Mucosa of rectum (tissue), 2 donors: ENCODE measurements around the gene EFNB1.

Experiments
- H3K27ac ChIP-seq, 2 donors: one replicate each; pipeline ENCODE4 v1.7.0; 2013; ENCODE audit warnings: inconsistent platforms in 2 of 2, low read depth in 2 of 2, low read length in 2 of 2
- H3K27me3 ChIP-seq, 2 donors: one replicate each; pipeline ENCODE4 v1.7.0; 2013; ENCODE audit warnings: low read length in 2 of 2; ENCODE audit not compliant: control insufficient read depth in 2 of 2, insufficient read depth in 2 of 2
- H3K36me3 ChIP-seq, 2 donors: one replicate each; pipeline ENCODE4 v1.7.0; 2013; ENCODE audit warnings: low read length in 2 of 2; ENCODE audit not compliant: control insufficient read depth in 2 of 2, insufficient read depth in 2 of 2
- H3K4me1 ChIP-seq, 2 donors: one replicate each; pipeline ENCODE4 v1.7.0; 2013; ENCODE audit warnings: low read length in 2 of 2, mild to moderate bottlenecking in 1 of 2; ENCODE audit not compliant: control insufficient read depth in 2 of 2, insufficient read depth in 2 of 2
- H3K4me3 ChIP-seq, 2 donors: one replicate each; pipeline ENCODE4 v1.7.0; 2013; ENCODE audit warnings: low read length in 2 of 2
- H3K9ac ChIP-seq, 2 donors: one replicate each; pipeline ENCODE4 v1.7.0; 2013; ENCODE audit warnings: low read length in 2 of 2, low read depth in 1 of 2, mild to moderate bottlenecking in 1 of 2
- H3K9me3 ChIP-seq, 2 donors: one replicate each; pipeline ENCODE4 v1.7.0; 2013; ENCODE audit warnings: low read length in 2 of 2; ENCODE audit not compliant: control insufficient read depth in 2 of 2
- donor health status: healthy.
- donor health status: Normal muscosa, but diverticular disease.

Gene EFNB1

GRCh38 chrX:68880846-68881552, 52.2 kb downstream of the EFNB1 start:
- H3K9me3 ChIP-seq, result no peaks in the 10 kb centered on the region
- H3K4me1 ChIP-seq, result peaks cover 4% of the 10 kb centered on the region in 2 donors
- H3K27me3 ChIP-seq, result peaks cover 1 to 6% of the 10 kb centered on the region in 2 donors
- no peaks in the 10 kb centered on the region for H3K36me3 ChIP-seq
- no peak overlapping the region for H3K27ac ChIP-seq
- H3K4me3 ChIP-seq, result no peak overlapping the region
- no peak overlapping the region for H3K9ac ChIP-seq

GRCh38 chrX:68881911-68882310, 53.1 kb downstream of the EFNB1 start:
- no peak overlapping the region for H3K9ac ChIP-seq
- H3K27ac ChIP-seq, result no peak overlapping the region
- H3K36me3 ChIP-seq, result no peaks in the 10 kb centered on the region
- H3K4me1 ChIP-seq, result peaks cover 4% of the 10 kb centered on the region in 2 donors
- peaks cover 2 to 6% of the 10 kb centered on the region in 2 donors for H3K27me3 ChIP-seq
- H3K9me3 ChIP-seq, result no peaks in the 10 kb centered on the region
- no peak overlapping the region for H3K4me3 ChIP-seq

- peaks cover 2 to 6% of the 10 kb centered on the region in 2 donors for H3K27me3 ChIP-seq
- no peak overlapping the region for H3K27ac ChIP-seq
- H3K9me3 ChIP-seq, result no peaks in the 10 kb centered on the region
- H3K9ac ChIP-seq, result no peak overlapping the region
- H3K36me3 ChIP-seq, result no peaks in the 10 kb centered on the region
- H3K4me1 ChIP-seq, result peaks cover 4% of the 10 kb centered on the region in 2 donors
- no peak overlapping the region for H3K4me3 ChIP-seq
These were observed 55.0 kb downstream of the EFNB1 start for GRCh38 chrX:68883800-68884199.

DNA sequence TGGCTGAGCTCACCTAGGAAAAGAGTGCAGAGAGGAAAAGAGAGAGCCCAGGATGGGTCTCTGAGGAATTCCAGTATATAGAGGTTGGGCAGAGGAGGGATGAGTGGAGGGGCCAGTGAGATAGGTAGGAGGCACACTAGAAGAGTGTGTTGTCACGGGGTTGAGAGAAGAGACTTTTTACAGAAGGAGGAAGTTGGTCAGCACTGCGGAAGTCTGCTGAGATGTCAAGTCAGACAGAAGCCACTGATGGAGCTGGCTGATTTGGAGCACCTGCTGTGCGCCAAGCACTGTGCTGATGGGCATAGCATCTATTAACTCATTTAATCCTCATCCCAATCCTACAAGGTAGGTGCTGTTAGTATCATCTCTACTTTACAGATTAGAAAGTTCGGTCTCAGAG, 60.4 kb downstream of the EFNB1 start:
- Histone ChIP-seq H3K9me3 (no peaks in the 10 kb centered on the region), H3K27ac (no peak overlapping the region), H3K4me3 (no peak overlapping the region), H3K9ac (no peak overlapping the region), H3K27me3 (peaks cover 2 to 4% of the 10 kb centered on the region in 2 donors), H3K36me3 (no peaks in the 10 kb centered on the region), H3K4me1 (peaks cover 2 to 6% of the 10 kb centered on the region in 2 donors)
